K562 (cell line): ENCODE results near the gene REG3A. TPM values are rescaled to one million over a fixed set of nuclear protein-coding genes. Genes with fewer than 3 reads are reported as not detected.

ENCODE experiments used
- ATAC-seq: fragments of 200-7000 bp; cut with Tn5 transposase; 3 replicates; pipeline ENCODE4 v1.9.1; 2020; ENCODE audit warnings: moderate library complexity
- BruUV-seq: library from RNA; stranded (reverse); fragments of 400-500 nt; replicated peaks from 2 replicates; lab custom pipeline; 2021; lab: Mats Ljungman, UMichigan
- CTCF ChIA-PET: fragments of 300-600 bp; formaldehyde crosslinking; extraction: SDS; loops from one replicate; lab custom pipeline; 2021; ENCODE audit warnings: low intra/inter-chr PET ratio; lab: Yijun Ruan, JAX
- POLR2A ChIA-PET: fragments of 300-600, 350-650 bp; sonication (Branson Sonifier 250); formaldehyde crosslinking; extraction: SDS; loops from one replicate; lab custom pipeline; 2021; ENCODE audit warnings: antibody characterized with exemption, inconsistent platforms; lab: Yijun Ruan, JAX
- DNase-seq, 4 experiments: peaks; one replicate each; pipeline versions ENCODE4 v3.0.0 to v3.0.0-alpha.2; 2011 to 2018; ENCODE audit warnings: low spot score in 3 of 4, mixed read lengths in 3 of 4; ENCODE audit errors: extremely low read depth in 1 of 4
- FAIRE-seq: peaks from 2 replicates; lab custom pipeline; 2011; peaks lifted over from hg19 to GRCh38; lab: Jason Lieb, UNC
- H2AFZ ChIP-seq: 2 replicates; pipeline ENCODE4 v1.6.0; 2011; ENCODE audit warnings: low read depth, low read length, control low read depth, inconsistent platforms
- H3K27ac ChIP-seq: fragments of 200-600 bp; 3 replicates; pipeline ENCODE4 v1.8.0; 2011; ENCODE audit warnings: low read depth, mild to moderate bottlenecking, control low read depth, inconsistent platforms, low read length, moderate library complexity, mixed read lengths; ENCODE audit errors: extremely low read depth
- H3K27me3 ChIP-seq, 2 experiments: fragments of 300-600 bp in 1 of 2; 2 replicates in 1 of 2; 3 replicates in 1 of 2; pipeline versions ENCODE4 v1.6.0 to v1.8.0; 2011; ENCODE audit warnings: inconsistent platforms in 2 of 2, low read length in 2 of 2, mild to moderate bottlenecking in 1 of 2, mixed read lengths in 1 of 2, moderate library complexity in 1 of 2; ENCODE audit not compliant: control insufficient read depth in 2 of 2, insufficient read depth in 2 of 2
- H3K36me3 ChIP-seq: fragments of 300-600 bp; 3 replicates; pipeline ENCODE4 v1.8.0; 2011; ENCODE audit warnings: mild to moderate bottlenecking, low read length, inconsistent platforms; ENCODE audit not compliant: control insufficient read depth, insufficient read depth
- H3K4me1 ChIP-seq, 2 experiments: fragments of 200-600 bp in 1 of 2; replicated peaks in 1 of 2; 2 replicates in 1 of 2; 3 replicates in 1 of 2; pipeline versions ENCODE4 v1.5.1 to v1.8.0; 2011; ENCODE audit warnings: inconsistent platforms in 2 of 2, low read length in 2 of 2, mild to moderate bottlenecking in 1 of 2, mixed read lengths in 1 of 2, moderate library complexity in 1 of 2; ENCODE audit not compliant: control insufficient read depth in 2 of 2, insufficient read depth in 2 of 2
- H3K4me2 ChIP-seq: 2 replicates; pipeline ENCODE4 v1.6.1; 2011; ENCODE audit warnings: low read length, control low read depth, inconsistent platforms, mixed read lengths; ENCODE audit not compliant: insufficient read depth
- H3K4me3 ChIP-seq: fragments of 200-600 bp; sonication (generic), shearing (Covaris generic); 2 replicates; pipeline ENCODE4 v1.5.1; 2016; ENCODE audit warnings: control low read depth, inconsistent platforms
- H3K79me2 ChIP-seq: fragments of 200-600 bp; 3 replicates; pipeline ENCODE4 v1.8.0; 2011; ENCODE audit warnings: low read length, inconsistent platforms; ENCODE audit not compliant: control insufficient read depth, insufficient read depth
- H3K9ac ChIP-seq, 2 experiments: 2 replicates each; pipeline versions ENCODE4 v1.6.0 to v1.6.1; 2011; ENCODE audit warnings: low read depth in 2 of 2, low read length in 2 of 2, control low read depth in 1 of 2, inconsistent platforms in 1 of 2, mild to moderate bottlenecking in 1 of 2, mixed read lengths in 1 of 2; ENCODE audit not compliant: insufficient read depth in 1 of 2
- H3K9me1 ChIP-seq: one replicate; pipeline ENCODE4 v1.6.0; 2011; ENCODE audit warnings: inconsistent platforms, mild to moderate bottlenecking, low read length, moderate library complexity; ENCODE audit not compliant: control insufficient read depth, insufficient read depth
- H3K9me3 ChIP-seq: replicated peaks from 2 replicates; pipeline ENCODE4 v1.5.1; 2011; ENCODE audit warnings: low read depth, low read length, inconsistent platforms; ENCODE audit not compliant: control insufficient read depth, insufficient read depth
- H4K20me1 ChIP-seq: replicated peaks from 2 replicates; pipeline ENCODE4 v1.6.1; 2011; ENCODE audit warnings: low read length, inconsistent platforms, mixed read lengths; ENCODE audit not compliant: control insufficient read depth, insufficient read depth
- ARID2 ChIP-seq: fragments of 450-650 bp; IDR thresholded peaks from 2 replicates; pipeline ENCODE4 v1.6.1; 2017; ENCODE audit warnings: antibody characterized with exemption, mild to moderate bottlenecking
- ARID3B ChIP-seq: fragments of 250-450 bp; sonication (Bioruptor Pico); IDR thresholded peaks from 2 replicates; pipeline ENCODE4 v1.4.0; 2020; ENCODE audit warnings: borderline replicate concordance
- FOS ChIP-seq: IDR thresholded peaks from 3 replicates; pipeline ENCODE4 v1.6.1; 2011; ENCODE audit not compliant: insufficient read length; ENCODE audit errors: extremely low read depth
- IRF1 ChIP-seq: sonication (generic); formaldehyde crosslinking; IDR thresholded peaks from 2 replicates; pipeline ENCODE4 v1.8.0; 2022; ENCODE audit warnings: missing genetic modification reagents, mild to moderate bottlenecking, borderline replicate concordance
- KDM4B ChIP-seq, 2 experiments: fragments of 450-650 bp in 1 of 2; sonication (generic) in 1 of 2; IDR thresholded peaks; 2 replicates each; pipeline ENCODE4 v1.6.1; 2016 to 2017; ENCODE audit warnings: borderline replicate concordance in 2 of 2, antibody characterized with exemption in 1 of 2, low read depth in 1 of 2, mild to moderate bottlenecking in 1 of 2
- MTA2 ChIP-seq: fragments of 450-650 bp; IDR thresholded peaks from 2 replicates; pipeline ENCODE4 v1.6.1; 2016; ENCODE audit warnings: low read depth
- PTTG1 ChIP-seq: fragments of 450-650 bp; IDR thresholded peaks from 2 replicates; pipeline ENCODE4 v1.6.1; 2016; ENCODE audit warnings: low read depth, mild to moderate bottlenecking, missing genetic modification characterization, missing compliant biosample characterization
- RBBP5 ChIP-seq: fragments of 200-600 bp; sonication (generic); IDR thresholded peaks from 2 replicates; pipeline ENCODE4 v1.6.1; 2012; ENCODE audit warnings: borderline replicate concordance, mild to moderate bottlenecking, low read length, control low read depth, inconsistent platforms; ENCODE audit not compliant: insufficient read depth, poor library complexity, severe bottlenecking
- ZNF668 ChIP-seq: fragments of 250-450 bp; sonication (Bioruptor Pico); IDR thresholded peaks from 2 replicates; pipeline ENCODE4 v1.8.0; 2022; ENCODE audit warnings: mild to moderate bottlenecking, inconsistent platforms
- WGBS: fragments of 100-300 bp; shearing (Covaris generic); methylation state at CpG from one replicate; pipeline ENCODE4 v1.1.6; 2016; ENCODE audit warnings: low coverage, mixed read lengths; ENCODE audit not compliant: insufficient coverage; ENCODE audit errors: missing lambda C conversion rate; 5-methylcytosine and 5-hydroxymethylcytosine counted together
- in situ Hi-C: fragments of 300-500 bp; cut with MboI; formaldehyde crosslinking; loops from 4 replicates; pipeline ENCODE4 v1.15.0; 2018; ENCODE audit warnings: inconsistent platforms, mixed read lengths
- intact Hi-C: fragments of 100-400 bp; cut with micrococcal nuclease; formaldehyde crosslinking; loops from 2 replicates; pipeline ENCODE4 v1.14.2; 2022
- polyA plus RNA-seq, 8 experiments: library from polyadenylated mRNA; depleted of rRNA in 4 of 8; stranded (reverse) in 5 of 8; unstranded in 3 of 8; fragments of >200 nt; fragmentation: Nextera tagmentation in 2 of 8; fragmentation: Illumina TruSeq in 1 of 8; extraction: Ambion mirVana in 2 of 8; extraction: Trizol in 1 of 8; gene quantifications; 2 replicates each; pipeline versions ENCODE4 v1.2.1 to v1.2.3, GENCODE V29; 2011 to 2014; ENCODE audit warnings: inconsistent platforms in 1 of 8, missing spikeins in 1 of 8
- total RNA-seq, 7 experiments: library from RNA; depleted of rRNA in 6 of 7; stranded (reverse); fragments of >200 nt in 6 of 7; fragmentation: Illumina TruSeq in 2 of 7; extraction: Trizol in 2 of 7; gene quantifications; 2 replicates each; pipeline versions ENCODE4 v1.2.1 to v1.2.3, GENCODE V29; 2011 to 2021; ENCODE audit warnings: low replicate concordance in 1 of 7
- TF ChIP-seq, protein P1 (sequence below): sonication (generic); formaldehyde crosslinking; IDR thresholded peaks from 2 replicates; pipeline ENCODE4 v1.8.1; 2023; ENCODE audit warnings: mild to moderate bottlenecking, missing genetic modification reagents, moderate library complexity
- TF ChIP-seq, protein P2 (sequence below): fragments of 450-650 bp; conservative IDR thresholded peaks from 2 replicates; pipeline ENCODE4 v1.6.1; 2016; ENCODE audit warnings: missing genetic modification characterization, low read depth, mild to moderate bottlenecking, missing compliant biosample characterization, moderate library complexity
- TF ChIP-seq, protein P3 (sequence below): fragments of 200-800 bp; sonication (Bioruptor generic); IDR thresholded peaks from 2 replicates; pipeline ENCODE4 v1.6.1; 2017; ENCODE audit warnings: missing genetic modification characterization, missing compliant biosample characterization
- TF ChIP-seq, protein P4 (sequence below): sonication (generic); formaldehyde crosslinking; IDR thresholded peaks from 2 replicates; pipeline ENCODE4 v1.9.0; 2022; ENCODE audit warnings: mild to moderate bottlenecking, missing genetic modification reagents

Gene REG3A
- total and polyA plus RNA-seq, 9 of the 15 experiments (the other 6 are each of a cell fraction or from before 2014, with no cell fraction given): not detected

GRCh38 chr2:79120194-79120713 is 39.3 kb downstream of the REG3A start, which contains the start of gene REG1A:
TSS of gene REG1A (plus strand) at chr2:79120488. CDS start at chr2:79120862, 374 bp downstream.
- H3K79me2 ChIP-seq: no peaks in the 10 kb centered on the region
- H3K4me3 ChIP-seq: no peak within 1 kb of the TSS
- no peak within 1 kb of the TSS for H3K4me2 ChIP-seq
- ChIA-PET CTCF (no interaction called here), POLR2A (no interaction called here)
- no peaks in the 10 kb centered on the region for H3K27me3 ChIP-seq
- no peaks in the 10 kb centered on the region for H3K9me3 ChIP-seq
- H3K9ac ChIP-seq: no peak within 1 kb of the TSS
- H3K27ac ChIP-seq: no peak within 1 kb of the TSS
- 0% methylated on average over 6 of the region's 6 CpGs for WGBS
- no TSS peak for BruUV-seq
- no peaks in the 10 kb centered on the region for H4K20me1 ChIP-seq
- ATAC-seq (no peak), FAIRE-seq (no peak), DNase-seq (no peak)
- intact Hi-C loops (no loop called here), in situ Hi-C loops (no loop called here)
- H2AFZ ChIP-seq: no peak within 1 kb of the TSS
- TF ChIP-seq KDM4B (IDR thresholded peaks at IDR 0.05; ENCODE audit: borderline replicate concordance in 2 of 2, low read depth in 1 of 2) (no peak), PTTG1 (no peak), ARID2 (no peak), FOS (no peak), RBBP5 (no peak), MTA2 (no peak), IRF1 (CRISPR knock-in tag) (no peak), ZNF668 (CRISPR knock-in tag) (no peak), ARID3B (no peak)
- TF ChIP-seq, protein P1, sequence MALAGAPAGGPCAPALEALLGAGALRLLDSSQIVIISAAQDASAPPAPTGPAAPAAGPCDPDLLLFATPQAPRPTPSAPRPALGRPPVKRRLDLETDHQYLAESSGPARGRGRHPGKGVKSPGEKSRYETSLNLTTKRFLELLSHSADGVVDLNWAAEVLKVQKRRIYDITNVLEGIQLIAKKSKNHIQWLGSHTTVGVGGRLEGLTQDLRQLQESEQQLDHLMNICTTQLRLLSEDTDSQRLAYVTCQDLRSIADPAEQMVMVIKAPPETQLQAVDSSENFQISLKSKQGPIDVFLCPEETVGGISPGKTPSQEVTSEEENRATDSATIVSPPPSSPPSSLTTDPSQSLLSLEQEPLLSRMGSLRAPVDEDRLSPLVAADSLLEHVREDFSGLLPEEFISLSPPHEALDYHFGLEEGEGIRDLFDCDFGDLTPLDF (CRISPR knock-in tag): no peak
- TF ChIP-seq, protein P2, sequence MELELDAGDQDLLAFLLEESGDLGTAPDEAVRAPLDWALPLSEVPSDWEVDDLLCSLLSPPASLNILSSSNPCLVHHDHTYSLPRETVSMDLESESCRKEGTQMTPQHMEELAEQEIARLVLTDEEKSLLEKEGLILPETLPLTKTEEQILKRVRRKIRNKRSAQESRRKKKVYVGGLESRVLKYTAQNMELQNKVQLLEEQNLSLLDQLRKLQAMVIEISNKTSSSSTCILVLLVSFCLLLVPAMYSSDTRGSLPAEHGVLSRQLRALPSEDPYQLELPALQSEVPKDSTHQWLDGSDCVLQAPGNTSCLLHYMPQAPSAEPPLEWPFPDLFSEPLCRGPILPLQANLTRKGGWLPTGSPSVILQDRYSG (tag): no peak
- TF ChIP-seq, protein P3, sequence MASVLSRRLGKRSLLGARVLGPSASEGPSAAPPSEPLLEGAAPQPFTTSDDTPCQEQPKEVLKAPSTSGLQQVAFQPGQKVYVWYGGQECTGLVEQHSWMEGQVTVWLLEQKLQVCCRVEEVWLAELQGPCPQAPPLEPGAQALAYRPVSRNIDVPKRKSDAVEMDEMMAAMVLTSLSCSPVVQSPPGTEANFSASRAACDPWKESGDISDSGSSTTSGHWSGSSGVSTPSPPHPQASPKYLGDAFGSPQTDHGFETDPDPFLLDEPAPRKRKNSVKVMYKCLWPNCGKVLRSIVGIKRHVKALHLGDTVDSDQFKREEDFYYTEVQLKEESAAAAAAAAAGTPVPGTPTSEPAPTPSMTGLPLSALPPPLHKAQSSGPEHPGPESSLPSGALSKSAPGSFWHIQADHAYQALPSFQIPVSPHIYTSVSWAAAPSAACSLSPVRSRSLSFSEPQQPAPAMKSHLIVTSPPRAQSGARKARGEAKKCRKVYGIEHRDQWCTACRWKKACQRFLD: no peak
- TF ChIP-seq, protein P4, sequence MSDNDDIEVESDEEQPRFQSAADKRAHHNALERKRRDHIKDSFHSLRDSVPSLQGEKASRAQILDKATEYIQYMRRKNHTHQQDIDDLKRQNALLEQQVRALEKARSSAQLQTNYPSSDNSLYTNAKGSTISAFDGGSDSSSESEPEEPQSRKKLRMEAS (CRISPR knock-in tag): no peak
- no peaks in the 10 kb centered on the region for H3K9me1 ChIP-seq
- no peaks in the 10 kb centered on the region for H3K36me3 ChIP-seq
- H3K4me1 ChIP-seq: no peaks in the 10 kb centered on the region
